A549 (cell line): ENCODE measurements around the gene GLCE.

Experiments used
- CHD2 ChIP-seq: fragments of 150-350 bp; IDR thresholded peaks from 2 replicates; pipeline ENCODE4 v1.6.1; 2014; ENCODE audit warnings: low read length; ENCODE audit not compliant: partially characterized antibody
- CTCF ChIP-seq: fragments of >200 bp; sonication (Bioruptor Twin); formaldehyde crosslinking; IDR thresholded peaks from 3 replicates; pipeline ENCODE4 v1.5.1; 2016
- HEYL ChIP-seq: fragments of 250-450 bp; sonication (Bioruptor Pico); IDR thresholded peaks from 2 replicates; pipeline ENCODE4 v1.8.0; 2021; ENCODE audit warnings: mild to moderate bottlenecking, moderate library complexity
- JUNB ChIP-seq: fragments of >200 bp; sonication (Bioruptor Twin); formaldehyde crosslinking; IDR thresholded peaks from 2 replicates; pipeline ENCODE4 v1.6.1; 2016
- MAX ChIP-seq: IDR thresholded peaks from 2 replicates; pipeline ENCODE4 v1.6.1; 2012
- NFE2L2 ChIP-seq: fragments of 150-350 bp; conservative IDR thresholded peaks from 2 replicates; pipeline ENCODE4 v1.6.1; 2014; ENCODE audit warnings: low read length
- USF2 ChIP-seq: fragments of 450-650 bp; IDR thresholded peaks from 2 replicates; pipeline ENCODE4 v1.6.1; 2014; ENCODE audit warnings: antibody characterized with exemption

- TF ChIP-seq JUNB = no peak
- TF ChIP-seq HEYL (CRISPR knock-in tag) = no peak
- TF ChIP-seq USF2 = no peak
- no peak for TF ChIP-seq MAX
- TF ChIP-seq NFE2L2 = no peak
- no peak for TF ChIP-seq CHD2
- TF ChIP-seq CTCF = no peak
Observed at GRCh38 chr15:69154078-69154477, 6.4 kb upstream of the GLCE start.
